Loucy (cell line): ENCODE measurements around the gene ZNF385D.

Experiments used
- H2AFZ ChIP-seq: fragments of 200-600 bp; sonication (generic); 2 replicates; pipeline ENCODE4 v1.6.0; 2016; ENCODE audit warnings: antibody characterized with exemption, mild to moderate bottlenecking, low read length, moderate library complexity
- H3F3A ChIP-seq: fragments of 200-600 bp; 2 replicates; pipeline ENCODE4 v1.6.0; 2016; ENCODE audit warnings: antibody characterized with exemption, low read depth, mild to moderate bottlenecking
- H3K27me3 ChIP-seq: fragments of 200-600 bp; sonication (generic); 2 replicates; pipeline ENCODE4 v1.6.1; 2014; ENCODE audit warnings: low read length, mild to moderate bottlenecking; ENCODE audit not compliant: insufficient read depth, poor library complexity, severe bottlenecking
- H3K36me3 ChIP-seq: fragments of 200-600 bp; sonication (generic); 2 replicates; pipeline ENCODE4 v1.6.1; 2016; ENCODE audit warnings: low read length; ENCODE audit not compliant: insufficient read depth
- H3K4me1 ChIP-seq: fragments of 200-600 bp; sonication (generic); 2 replicates; pipeline ENCODE4 v1.5.1; 2014; ENCODE audit warnings: low read length, mild to moderate bottlenecking; ENCODE audit not compliant: insufficient read depth, poor library complexity, severe bottlenecking
- H3K4me2 ChIP-seq: fragments of 200-600 bp; sonication (generic); 2 replicates; pipeline ENCODE4 v1.6.0; 2014; ENCODE audit warnings: antibody characterized with exemption, low read length, low read depth, mild to moderate bottlenecking; ENCODE audit not compliant: poor library complexity, severe bottlenecking
- H3K4me3 ChIP-seq: fragments of 200-600 bp; sonication (generic); 2 replicates; pipeline ENCODE4 v1.5.1; 2014; ENCODE audit warnings: low read length, mild to moderate bottlenecking, mixed read lengths; ENCODE audit not compliant: poor library complexity, severe bottlenecking
- H3K79me2 ChIP-seq: fragments of 200-600 bp; sonication (generic); 2 replicates; pipeline ENCODE4 v1.6.1; 2014; ENCODE audit warnings: low read length; ENCODE audit not compliant: insufficient read depth
- H3K9ac ChIP-seq: fragments of 200-600 bp; sonication (generic); 2 replicates; pipeline ENCODE4 v1.6.0; 2014; ENCODE audit warnings: mild to moderate bottlenecking, low read depth, low read length, moderate library complexity; ENCODE audit not compliant: poor library complexity, severe bottlenecking
- H3K9me2 ChIP-seq: fragments of 200-600 bp; sonication (generic); replicated peaks from 2 replicates; pipeline ENCODE4 v1.6.1; 2016; ENCODE audit warnings: low read depth, low read length, mixed read lengths
- H3K9me3 ChIP-seq: fragments of 200-600 bp; sonication (generic); 2 replicates; pipeline ENCODE4 v1.6.1; 2014; ENCODE audit warnings: mild to moderate bottlenecking, antibody characterized with exemption, low read length, low read depth; ENCODE audit not compliant: insufficient read depth
- H4K20me1 ChIP-seq: fragments of 200-600 bp; sonication (generic); 2 replicates; pipeline ENCODE4 v1.6.0; 2014; ENCODE audit warnings: antibody characterized with exemption, low read length, mild to moderate bottlenecking; ENCODE audit not compliant: insufficient read depth, poor library complexity, severe bottlenecking
- EZH2phosphoT487 ChIP-seq: fragments of 200-600 bp; IDR thresholded peaks from 2 replicates; pipeline ENCODE4 v1.6.1; 2018; ENCODE audit warnings: antibody characterized with exemption, mild to moderate bottlenecking, moderate library complexity, borderline replicate concordance
- TF ChIP-seq, protein P1 (sequence below): fragments of 200-600 bp; sonication (generic); conservative IDR thresholded peaks from 2 replicates; pipeline ENCODE4 v1.5.1; 2014; ENCODE audit warnings: mild to moderate bottlenecking, antibody characterized with exemption, low read length

Gene ZNF385D

DNA sequence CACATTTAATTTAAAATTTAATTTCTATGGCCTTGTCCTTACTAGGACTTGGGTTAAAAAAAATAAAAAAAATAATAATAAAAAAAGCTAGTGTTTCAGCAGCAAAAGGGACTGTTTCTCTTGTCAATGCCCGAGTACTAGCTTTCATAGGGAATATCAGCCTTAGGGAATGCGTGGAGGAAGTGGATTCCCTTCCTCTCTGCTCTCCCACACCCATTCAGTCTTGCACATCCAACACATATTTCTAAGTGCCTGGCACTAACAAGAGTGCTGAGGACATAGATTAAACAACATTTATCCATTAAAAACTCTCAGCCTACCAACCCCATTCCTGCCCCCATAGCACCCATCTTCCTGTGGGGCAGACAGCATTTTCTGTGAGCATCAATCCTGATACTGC, 6.2 kb downstream of the ZNF385D start:
- Histone ChIP-seq H3K9ac (no peak overlapping the region), H2AFZ (no peak overlapping the region), H3K9me2 (no peaks in the 10 kb centered on the region), H3K9me3 (no peaks in the 10 kb centered on the region), H4K20me1 (no peaks in the 10 kb centered on the region), H3K4me3 (no peak overlapping the region), H3F3A (no peaks in the 10 kb centered on the region), H3K27me3 (no peaks in the 10 kb centered on the region), H3K4me1 (no peaks in the 10 kb centered on the region), H3K4me2 (no peak overlapping the region), H3K36me3 (no peaks in the 10 kb centered on the region), H3K79me2 (no peaks in the 10 kb centered on the region)
- TF ChIP-seq EZH2phosphoT487: no peak
- TF ChIP-seq, protein P1, sequence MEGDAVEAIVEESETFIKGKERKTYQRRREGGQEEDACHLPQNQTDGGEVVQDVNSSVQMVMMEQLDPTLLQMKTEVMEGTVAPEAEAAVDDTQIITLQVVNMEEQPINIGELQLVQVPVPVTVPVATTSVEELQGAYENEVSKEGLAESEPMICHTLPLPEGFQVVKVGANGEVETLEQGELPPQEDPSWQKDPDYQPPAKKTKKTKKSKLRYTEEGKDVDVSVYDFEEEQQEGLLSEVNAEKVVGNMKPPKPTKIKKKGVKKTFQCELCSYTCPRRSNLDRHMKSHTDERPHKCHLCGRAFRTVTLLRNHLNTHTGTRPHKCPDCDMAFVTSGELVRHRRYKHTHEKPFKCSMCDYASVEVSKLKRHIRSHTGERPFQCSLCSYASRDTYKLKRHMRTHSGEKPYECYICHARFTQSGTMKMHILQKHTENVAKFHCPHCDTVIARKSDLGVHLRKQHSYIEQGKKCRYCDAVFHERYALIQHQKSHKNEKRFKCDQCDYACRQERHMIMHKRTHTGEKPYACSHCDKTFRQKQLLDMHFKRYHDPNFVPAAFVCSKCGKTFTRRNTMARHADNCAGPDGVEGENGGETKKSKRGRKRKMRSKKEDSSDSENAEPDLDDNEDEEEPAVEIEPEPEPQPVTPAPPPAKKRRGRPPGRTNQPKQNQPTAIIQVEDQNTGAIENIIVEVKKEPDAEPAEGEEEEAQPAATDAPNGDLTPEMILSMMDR: no peak

DNA sequence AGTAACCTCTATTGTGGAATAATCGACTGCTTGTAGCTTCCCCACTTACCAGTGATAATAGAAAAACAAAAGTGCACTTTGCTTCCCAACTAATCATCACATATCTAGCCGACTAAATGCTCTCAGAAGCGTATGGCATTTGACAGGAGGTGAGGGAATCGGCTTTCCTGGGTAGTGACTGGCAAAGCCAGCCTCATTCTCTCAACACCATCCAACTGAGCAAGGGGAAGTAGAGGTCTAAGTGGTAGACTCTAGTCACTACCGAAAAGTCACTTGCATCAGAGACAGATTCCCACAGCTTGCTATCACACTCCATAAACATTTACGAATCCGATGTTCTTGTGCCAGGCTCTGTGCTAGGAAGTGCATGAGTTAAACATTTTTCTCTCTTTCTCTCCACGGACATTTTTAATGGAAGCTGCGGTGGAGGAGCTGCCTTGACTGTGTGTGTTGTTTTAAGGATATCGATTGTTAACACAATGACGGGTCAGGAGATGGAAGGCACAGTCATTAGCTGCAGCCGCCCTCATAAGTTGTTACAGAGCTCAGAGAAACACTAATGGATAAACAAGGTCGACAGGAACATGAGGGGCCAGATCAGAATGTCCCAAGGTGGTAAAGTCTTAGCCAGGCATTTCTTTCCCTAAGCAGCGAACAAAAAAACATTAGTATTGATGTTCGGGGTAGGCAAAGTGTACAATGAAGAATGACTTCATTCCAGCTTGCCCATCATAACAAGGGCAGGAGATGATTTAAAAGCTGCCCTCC, 11.9 kb downstream of the ZNF385D start:
- Histone ChIP-seq H3K9me2 (no peaks in the 10 kb centered on the region), H3K4me1 (no peaks in the 10 kb centered on the region), H3K4me3 (no peak overlapping the region), H3K4me2 (no peak overlapping the region), H3K9ac (no peak overlapping the region), H3K79me2 (no peaks in the 10 kb centered on the region), H2AFZ (no peak overlapping the region), H3K36me3 (no peaks in the 10 kb centered on the region), H3K9me3 (no peaks in the 10 kb centered on the region), H4K20me1 (no peaks in the 10 kb centered on the region), H3K27me3 (no peaks in the 10 kb centered on the region), H3F3A (no peaks in the 10 kb centered on the region)
- no peak for TF ChIP-seq EZH2phosphoT487
- TF ChIP-seq, protein P1: no peak

DNA sequence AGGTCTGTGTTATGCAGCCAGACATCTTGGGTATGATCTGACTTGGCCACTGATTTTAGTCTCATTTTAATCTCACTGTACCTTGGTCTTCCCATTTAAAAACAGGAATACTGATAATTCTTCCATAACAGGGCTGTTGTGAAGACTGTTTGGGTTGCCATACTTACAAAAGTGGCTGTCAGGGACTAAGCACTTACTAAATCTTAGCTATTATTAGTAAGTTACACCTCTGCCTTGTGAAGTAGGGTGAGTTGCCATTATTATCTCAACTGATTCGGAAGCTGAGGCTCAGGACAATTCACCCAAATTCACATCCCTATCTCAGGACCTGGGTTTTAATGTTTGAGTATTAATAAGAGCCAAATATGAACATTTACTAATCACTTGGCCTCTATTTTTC, 12.7 kb downstream of the ZNF385D start:
- H3K9ac ChIP-seq: no peak overlapping the region
- H3K4me3 ChIP-seq: no peak overlapping the region
- no peaks in the 10 kb centered on the region for H3F3A ChIP-seq

More for the DNA sequence above, 12.7 kb downstream of the ZNF385D start:
- H3K36me3 ChIP-seq: no peaks in the 10 kb centered on the region
- H2AFZ ChIP-seq: no peak overlapping the region
- H4K20me1 ChIP-seq: no peaks in the 10 kb centered on the region
- H3K9me2 ChIP-seq: no peaks in the 10 kb centered on the region
- H3K4me1 ChIP-seq: no peaks in the 10 kb centered on the region
- no peaks in the 10 kb centered on the region for H3K79me2 ChIP-seq
- TF ChIP-seq, protein P1: no peak
- no peak for TF ChIP-seq EZH2phosphoT487
- H3K9me3 ChIP-seq: no peaks in the 10 kb centered on the region
- no peak overlapping the region for H3K4me2 ChIP-seq
- no peaks in the 10 kb centered on the region for H3K27me3 ChIP-seq
